Measurements from ENCODE around the gene SMARCA4.

SMARCA4 gene

GRCh38 chr19:11033251-11033650 lies 72.4 kb downstream of the SMARCA4 start:
- DNase-seq (ENCODE audit: insufficient read length) (no peak), FAIRE-seq (no peak)
- TF ChIP-seq TAF1 (IDR thresholded peaks at IDR 0.05; ENCODE audit: borderline replicate concordance, low read depth, low read length), result no peak
- TF ChIP-seq POLR2A (IDR thresholded peaks at IDR 0.05; ENCODE audit: low read depth, low read length), result no peak
- TF ChIP-seq POLR2AphosphoS5 (IDR thresholded peaks at IDR 0.05; ENCODE audit: low read depth, low read length), result no peak

GRCh38 chr19:11033763-11034162 lies 72.9 kb downstream of the SMARCA4 start:
- DNase-seq (ENCODE audit: insufficient read length) (no peak), FAIRE-seq (no peak)
- no peak for TF ChIP-seq POLR2AphosphoS5 (IDR thresholded peaks at IDR 0.05; ENCODE audit: low read depth, low read length)
- TF ChIP-seq POLR2A (IDR thresholded peaks at IDR 0.05; ENCODE audit: low read depth, low read length), result no peak
- no peak for TF ChIP-seq TAF1 (IDR thresholded peaks at IDR 0.05; ENCODE audit: borderline replicate concordance, low read depth, low read length)

GRCh38 chr19:11034449-11035213 lies 73.8 kb downstream of the SMARCA4 start:
- DNase-seq (ENCODE audit: insufficient read length), result no peak
- no peak for TF ChIP-seq POLR2AphosphoS5 (IDR thresholded peaks at IDR 0.05; ENCODE audit: low read depth, low read length)
- TF ChIP-seq POLR2A (IDR thresholded peaks at IDR 0.05; ENCODE audit: low read depth, low read length), result no peak
- no peak for TF ChIP-seq TAF1 (IDR thresholded peaks at IDR 0.05; ENCODE audit: borderline replicate concordance, low read depth, low read length)
- no peak for FAIRE-seq

GRCh38 chr19:11035441-11036377 lies 74.9 kb downstream of the SMARCA4 start:
- TF ChIP-seq POLR2A (IDR thresholded peaks at IDR 0.05; ENCODE audit: low read depth, low read length) (peak; percentile 47), POLR2AphosphoS5 (IDR thresholded peaks at IDR 0.05; ENCODE audit: low read depth, low read length) (no peak)
- peak; percentile 94 for FAIRE-seq
- DNase-seq (ENCODE audit: insufficient read length), result peak; percentile 89

GRCh38 chr19:11038511-11038910 lies 77.7 kb downstream of the SMARCA4 start:
- TF ChIP-seq POLR2A (IDR thresholded peaks at IDR 0.05; ENCODE audit: low read depth, low read length), result no peak
- TF ChIP-seq TAF1 (IDR thresholded peaks at IDR 0.05; ENCODE audit: borderline replicate concordance, low read depth, low read length), result no peak
- TF ChIP-seq POLR2AphosphoS5 (IDR thresholded peaks at IDR 0.05; ENCODE audit: low read depth, low read length), result no peak
- no peak for DNase-seq (ENCODE audit: insufficient read length)
- no peak for FAIRE-seq

- DNase-seq (ENCODE audit: insufficient read length), result no peak
Observed at GRCh38 chr19:11041194-11041593, 80.4 kb downstream of the SMARCA4 start.

GRCh38 chr19:11041966-11042627 lies 81.3 kb downstream of the SMARCA4 start:
- no peak for FAIRE-seq
- TF ChIP-seq POLR2A (IDR thresholded peaks at IDR 0.05; ENCODE audit: low read depth, low read length), result no peak
- TF ChIP-seq POLR2AphosphoS5 (IDR thresholded peaks at IDR 0.05; ENCODE audit: low read depth, low read length), result no peak
- TF ChIP-seq TAF1 (IDR thresholded peaks at IDR 0.05; ENCODE audit: borderline replicate concordance, low read depth, low read length), result no peak
- no peak for DNase-seq (ENCODE audit: insufficient read length)

More at GRCh38 chr19:11041194-11041593, 80.4 kb downstream of the SMARCA4 start:
- TF ChIP-seq POLR2A (IDR thresholded peaks at IDR 0.05; ENCODE audit: low read depth, low read length) (no peak), POLR2AphosphoS5 (IDR thresholded peaks at IDR 0.05; ENCODE audit: low read depth, low read length) (no peak), TAF1 (IDR thresholded peaks at IDR 0.05; ENCODE audit: borderline replicate concordance, low read depth, low read length) (no peak)
- FAIRE-seq, result no peak

- DNase-seq (ENCODE audit: insufficient read length) (no peak), FAIRE-seq (no peak)
- TF ChIP-seq POLR2A (IDR thresholded peaks at IDR 0.05; ENCODE audit: low read depth, low read length) (no peak), POLR2AphosphoS5 (IDR thresholded peaks at IDR 0.05; ENCODE audit: low read depth, low read length) (no peak), TAF1 (IDR thresholded peaks at IDR 0.05; ENCODE audit: borderline replicate concordance, low read depth, low read length) (no peak)
Observed at GRCh38 chr19:11044431-11044830, 83.6 kb downstream of the SMARCA4 start.

GRCh38 chr19:11045536-11045935 lies 84.7 kb downstream of the SMARCA4 start:
- FAIRE-seq (no peak), DNase-seq (ENCODE audit: insufficient read length) (no peak)
- TF ChIP-seq POLR2AphosphoS5 (IDR thresholded peaks at IDR 0.05; ENCODE audit: low read depth, low read length) (no peak), TAF1 (IDR thresholded peaks at IDR 0.05; ENCODE audit: borderline replicate concordance, low read depth, low read length) (no peak), POLR2A (IDR thresholded peaks at IDR 0.05; ENCODE audit: low read depth, low read length) (no peak)

GRCh38 chr19:11046605-11047354 lies 86.0 kb downstream of the SMARCA4 start:
- DNase-seq (ENCODE audit: insufficient read length) (no peak), FAIRE-seq (peak; percentile 81)
- TF ChIP-seq POLR2AphosphoS5 (IDR thresholded peaks at IDR 0.05; ENCODE audit: low read depth, low read length) (no peak), POLR2A (IDR thresholded peaks at IDR 0.05; ENCODE audit: low read depth, low read length) (no peak), TAF1 (IDR thresholded peaks at IDR 0.05; ENCODE audit: borderline replicate concordance, low read depth, low read length) (no peak)
